Vagina (tissue), 2 donors: Measurements from ENCODE around the gene TENM4. TPM values are rescaled to one million over a fixed set of nuclear protein-coding genes. Genes with fewer than 3 reads are reported as not detected.

Experiments
- DNase-seq, 2 donors: peaks; one replicate each; pipeline ENCODE4 v3.0.0-alpha.2; 2017; ENCODE audit errors: extremely low spot score in 2 of 2
- H3K27ac ChIP-seq: fragments of 200-600 bp; sonication (generic); one replicate; pipeline ENCODE4 v1.5.1; 2019
- H3K27me3 ChIP-seq: fragments of 200-600 bp; sonication (generic); one replicate; pipeline ENCODE4 v1.5.1; 2019
- H3K36me3 ChIP-seq, 2 donors: fragments of 200-600 bp; sonication (generic); one replicate each; pipeline ENCODE4 v1.5.1; 2017 to 2019
- H3K4me1 ChIP-seq: fragments of 200-600 bp; sonication (generic); one replicate; pipeline ENCODE4 v1.5.1; 2019
- H3K4me3 ChIP-seq, 2 donors: fragments of 200-600 bp; sonication (generic); 1 replicate in 1 of 2; 2 replicates in 1 of 2; pipeline ENCODE4 v1.5.1; 2016 to 2019
- H3K9me3 ChIP-seq: fragments of 200-600 bp; sonication (generic); one replicate; pipeline ENCODE4 v1.5.1; 2019
- CTCF ChIP-seq, 3 experiments: fragments of 450-650 bp in 2 of 3; fragments of 200-600 bp in 1 of 3; sonication (generic) in 1 of 3; IDR thresholded peaks; one replicate each; pipeline ENCODE4 v1.5.1; 2017 to 2019; ENCODE audit warnings: antibody characterized with exemption in 3 of 3, mild to moderate bottlenecking in 2 of 3, moderate library complexity in 2 of 3
- POLR2A ChIP-seq, 2 donors: fragments of 450-650 bp; IDR thresholded peaks; one replicate each; pipeline ENCODE4 v1.6.1; 2017; ENCODE audit warnings: antibody characterized with exemption in 2 of 2, mild to moderate bottlenecking in 2 of 2, moderate library complexity in 2 of 2
- POLR2AphosphoS5 ChIP-seq, 2 donors: sonication (generic); formaldehyde crosslinking; IDR thresholded peaks; one replicate each; pipeline ENCODE4 v1.9.0; 2017; ENCODE audit warnings: antibody characterized with exemption in 2 of 2, mild to moderate bottlenecking in 2 of 2, low read depth in 1 of 2; ENCODE audit not compliant: insufficient read depth in 1 of 2
- intact Hi-C: fragments of 100-400 bp; cut with DNase I; formaldehyde crosslinking; loops from one replicate; pipeline ENCODE4 v1.15.1; 2023
- total RNA-seq: library from RNA; depleted of rRNA; stranded (reverse); fragments of >200 nt; gene quantifications from one replicate; pipeline ENCODE4 v1.2.3, GENCODE V29; 2016

TENM4 gene
- total RNA-seq, 1 donor from 2014 or later = 12.5 TPM

GRCh38 chr11:79097246-79097875 lies 343.5 kb downstream of the TENM4 start:
- H3K9me3 ChIP-seq = no peaks in the 10 kb centered on the region
- TF ChIP-seq POLR2AphosphoS5 (IDR thresholded peaks at IDR 0.05; ENCODE audit: insufficient read depth in 1 of 2, low read depth in 1 of 2) (no peak), POLR2A (IDR thresholded peaks at IDR 0.05) (no peak), CTCF (IDR thresholded peaks at IDR 0.05) (no peak)
- DNase-seq = no peak
- no peak overlapping the region for H3K4me3 ChIP-seq
- no peaks in the 10 kb centered on the region for H3K27me3 ChIP-seq
- no peak overlapping the region for H3K27ac ChIP-seq
- intact Hi-C loops = no loop called here
- no peaks in the 10 kb centered on the region for H3K4me1 ChIP-seq
- no peaks in the 10 kb centered on the region for H3K36me3 ChIP-seq

DNA sequence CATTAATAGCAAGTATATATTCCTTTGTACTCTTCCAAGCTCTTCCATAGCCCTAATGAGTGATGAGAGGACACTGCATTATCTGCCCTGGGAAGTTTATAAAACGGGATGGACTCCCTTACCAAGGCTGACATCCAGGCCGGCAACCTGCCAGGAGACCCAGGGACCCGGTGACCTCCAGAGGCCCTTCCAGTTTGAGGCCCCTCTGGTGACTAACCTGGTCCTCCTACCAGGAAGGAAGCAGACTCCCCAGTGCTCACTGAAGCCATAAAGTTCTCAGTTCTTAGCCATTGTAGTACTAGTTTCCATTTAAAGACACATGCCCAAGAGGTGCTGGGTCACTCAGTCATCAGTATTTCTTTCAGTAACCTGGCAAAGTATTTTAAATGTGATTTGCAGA lies 345.4 kb downstream of the TENM4 start:
- no peak for DNase-seq
- no peaks in the 10 kb centered on the region for H3K36me3 ChIP-seq
- no peak for TF ChIP-seq POLR2AphosphoS5 (IDR thresholded peaks at IDR 0.05; ENCODE audit: insufficient read depth in 1 of 2, low read depth in 1 of 2)
- TF ChIP-seq POLR2A (IDR thresholded peaks at IDR 0.05) = no peak
- no peak for TF ChIP-seq CTCF (IDR thresholded peaks at IDR 0.05)
- H3K9me3 ChIP-seq = no peaks in the 10 kb centered on the region
- H3K4me1 ChIP-seq = no peaks in the 10 kb centered on the region
- intact Hi-C loops = no loop called here
- H3K27me3 ChIP-seq = no peaks in the 10 kb centered on the region
- no peak overlapping the region for H3K27ac ChIP-seq
- no peak overlapping the region for H3K4me3 ChIP-seq

DNA sequence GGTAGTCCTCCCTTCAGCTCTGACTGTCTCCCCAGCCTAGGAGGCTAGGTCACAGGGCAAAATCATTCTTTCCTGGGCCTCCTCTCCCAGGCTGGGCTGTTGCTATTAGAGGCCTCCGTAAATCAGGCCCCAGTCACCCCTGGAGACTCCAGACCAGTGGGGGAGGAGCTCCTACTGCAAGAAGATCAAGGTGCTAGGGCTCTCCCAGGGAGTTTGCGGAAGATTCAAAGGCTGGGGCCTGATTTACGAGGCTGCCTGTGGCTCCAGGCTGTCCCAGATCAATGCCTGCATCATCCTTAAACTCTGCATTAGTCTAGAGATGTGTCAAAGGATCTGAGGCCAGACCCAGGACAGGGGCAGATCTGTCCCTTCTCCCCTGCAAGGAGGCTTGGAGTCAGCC lies 346.2 kb downstream of the TENM4 start:
- intact Hi-C loops = no loop called here
- H3K4me1 ChIP-seq = no peaks in the 10 kb centered on the region
- no peak for DNase-seq

DNA sequence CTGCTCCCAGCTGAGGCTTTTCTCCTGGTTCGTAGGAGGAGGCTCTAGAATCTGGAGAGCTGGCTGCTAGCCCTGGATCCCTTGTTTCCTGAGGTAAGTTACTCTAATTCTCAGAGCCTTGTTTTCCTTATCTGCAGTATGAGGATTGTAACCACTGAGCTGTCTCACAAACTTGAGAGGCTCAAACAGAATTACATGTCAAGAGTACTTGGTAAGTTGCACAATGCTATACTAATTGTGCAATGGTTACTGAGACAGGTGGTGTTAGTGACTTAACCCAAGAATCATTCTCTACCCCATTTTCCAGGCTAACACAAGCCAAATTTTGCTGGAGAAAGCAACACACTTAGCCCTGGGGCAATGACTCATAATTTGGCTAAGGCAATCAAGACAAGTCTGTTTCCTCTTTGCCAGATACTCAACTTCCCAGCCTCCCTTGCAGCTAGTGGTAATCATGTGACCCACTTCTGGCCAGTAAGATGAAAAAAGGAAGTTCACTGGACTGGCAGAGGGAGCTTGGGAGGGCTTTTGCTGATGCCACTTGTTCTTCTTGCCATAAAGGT lies 348.0 kb downstream of the TENM4 start:
- Histone ChIP-seq H3K36me3 (no peaks in the 10 kb centered on the region), H3K4me1 (peaks cover 3% of the 10 kb centered on the region), H3K27me3 (no peaks in the 10 kb centered on the region), H3K9me3 (no peaks in the 10 kb centered on the region), H3K27ac (no peak overlapping the region), H3K4me3 (no peak overlapping the region)
- DNase-seq = no peak
- no peak for TF ChIP-seq CTCF (IDR thresholded peaks at IDR 0.05)
- TF ChIP-seq POLR2AphosphoS5 (IDR thresholded peaks at IDR 0.05; ENCODE audit: insufficient read depth in 1 of 2, low read depth in 1 of 2) = no peak
- no peak for TF ChIP-seq POLR2A (IDR thresholded peaks at IDR 0.05)
- intact Hi-C loops = no loop called here

More for the DNA sequence above, 346.2 kb downstream of the TENM4 start:
- H3K36me3 ChIP-seq = no peaks in the 10 kb centered on the region
- no peak for TF ChIP-seq POLR2AphosphoS5 (IDR thresholded peaks at IDR 0.05; ENCODE audit: insufficient read depth in 1 of 2, low read depth in 1 of 2)
- TF ChIP-seq POLR2A (IDR thresholded peaks at IDR 0.05) = no peak
- TF ChIP-seq CTCF (IDR thresholded peaks at IDR 0.05) = no peak
- no peaks in the 10 kb centered on the region for H3K27me3 ChIP-seq
- no peak overlapping the region for H3K27ac ChIP-seq
- H3K9me3 ChIP-seq = no peaks in the 10 kb centered on the region
- no peak overlapping the region for H3K4me3 ChIP-seq

DNA sequence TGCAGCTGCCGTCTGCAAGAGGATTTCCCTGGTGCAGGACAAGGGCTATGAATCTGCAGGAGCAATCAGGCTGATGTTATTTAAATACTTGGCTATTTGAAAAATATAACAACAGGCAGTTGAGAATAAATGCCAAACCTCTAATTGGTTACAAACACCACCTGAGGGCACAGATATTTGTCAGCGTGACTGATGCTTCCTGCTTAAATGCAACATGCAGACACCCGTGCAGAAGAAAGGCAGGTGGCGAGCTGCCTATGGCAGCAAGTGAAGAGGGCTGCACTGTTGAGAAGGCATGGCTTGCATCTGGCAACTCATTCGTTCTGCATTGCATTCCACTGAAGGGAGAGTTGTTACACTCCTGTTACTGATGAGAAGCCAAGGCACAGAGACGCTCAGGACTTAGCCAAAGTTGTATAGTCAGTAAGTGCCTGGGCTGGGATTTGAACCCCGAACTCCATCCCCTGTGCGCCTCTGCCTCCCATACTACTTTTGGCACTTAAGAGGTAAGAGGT lies 350.6 kb downstream of the TENM4 start:
- Histone ChIP-seq H3K27me3 (no peaks in the 10 kb centered on the region), H3K4me1 (peaks cover 21% of the 10 kb centered on the region), H3K9me3 (no peaks in the 10 kb centered on the region), H3K36me3 (no peaks in the 10 kb centered on the region), H3K4me3 (no peak overlapping the region), H3K27ac (no peak overlapping the region)
- DNase-seq = no peak
- no peak for TF ChIP-seq POLR2AphosphoS5 (IDR thresholded peaks at IDR 0.05; ENCODE audit: insufficient read depth in 1 of 2, low read depth in 1 of 2)
- TF ChIP-seq POLR2A (IDR thresholded peaks at IDR 0.05) = no peak
- no peak for TF ChIP-seq CTCF (IDR thresholded peaks at IDR 0.05)
- intact Hi-C loops = no loop called here
